GM21825 (cell line): Measurements from ENCODE around the gene AHNAK2.
"Not testable (repeated sequence)": the region's sequence is repeated elsewhere in the genome, so short reads cannot be mapped to it uniquely, and the experiment has no call there.

Source experiments
- ATAC-seq: cut with Tn5 transposase; IDR thresholded peaks from one replicate; pipeline ENCODE4 v1.9.1; 2021; ENCODE audit warnings: mild to moderate bottlenecking, moderate library complexity; ENCODE audit not compliant: unreplicated experiment

AHNAK2 gene

DNA sequence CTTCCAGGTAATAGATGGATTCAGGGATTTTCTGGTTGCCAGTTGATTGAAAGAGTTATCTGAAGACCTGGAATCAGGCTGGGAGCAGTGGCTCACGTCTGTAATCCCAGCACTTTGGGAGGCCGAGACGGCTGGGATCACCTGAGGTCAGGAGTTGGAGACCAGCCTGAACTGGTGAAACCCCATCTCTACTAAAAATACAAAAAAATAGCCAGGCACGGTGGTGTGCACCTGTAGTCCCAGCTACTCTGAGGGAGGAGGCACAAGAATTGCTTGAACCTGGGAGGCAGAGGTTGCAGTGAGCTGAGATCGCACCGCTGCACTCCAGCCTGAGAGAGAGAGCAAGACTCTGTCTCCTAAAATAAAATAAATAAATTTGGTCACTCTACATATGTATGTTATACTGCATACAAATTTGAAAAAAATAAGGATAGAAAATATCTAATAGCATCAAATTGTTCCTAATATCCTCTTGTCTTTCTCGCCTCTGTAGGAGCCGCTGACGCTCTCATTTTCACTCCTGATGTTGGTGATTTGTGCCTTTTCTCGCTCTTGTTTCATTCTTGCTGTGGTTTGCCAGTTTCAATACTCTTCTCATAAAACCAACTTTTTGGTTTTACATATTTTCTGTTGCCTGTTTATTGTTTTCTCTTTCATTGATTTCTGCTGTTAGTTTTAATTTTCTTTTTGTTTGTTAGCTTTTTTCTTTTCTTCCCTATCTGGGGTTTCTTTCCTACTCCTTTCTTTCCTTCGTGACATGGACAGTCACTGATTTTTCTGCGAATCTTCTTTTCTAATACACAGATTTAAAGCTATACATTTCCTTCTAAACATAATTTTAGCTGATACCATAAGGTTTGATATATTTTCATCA is 77.3 kb downstream of the AHNAK2 start:
- ATAC-seq = no peak

DNA sequence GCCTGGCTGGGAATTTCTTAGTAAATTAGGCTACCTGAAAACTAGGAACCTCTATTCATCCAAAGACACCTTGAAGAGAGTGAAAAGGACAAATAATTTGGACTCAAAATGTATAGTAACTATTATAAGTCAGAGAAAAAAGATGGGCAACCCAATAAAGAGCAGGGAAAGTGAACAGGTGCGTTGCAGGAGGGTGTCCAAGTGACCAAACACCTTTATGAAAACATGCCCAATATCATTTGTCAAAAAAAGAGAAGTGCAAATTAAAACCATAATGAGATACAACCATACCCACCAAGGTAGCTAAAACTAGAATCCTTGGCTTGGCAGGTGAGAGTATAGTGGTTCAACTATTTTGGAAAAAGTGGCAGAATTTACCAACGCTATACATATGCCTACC is 78.4 kb downstream of the AHNAK2 start:
- no peak for ATAC-seq

DNA sequence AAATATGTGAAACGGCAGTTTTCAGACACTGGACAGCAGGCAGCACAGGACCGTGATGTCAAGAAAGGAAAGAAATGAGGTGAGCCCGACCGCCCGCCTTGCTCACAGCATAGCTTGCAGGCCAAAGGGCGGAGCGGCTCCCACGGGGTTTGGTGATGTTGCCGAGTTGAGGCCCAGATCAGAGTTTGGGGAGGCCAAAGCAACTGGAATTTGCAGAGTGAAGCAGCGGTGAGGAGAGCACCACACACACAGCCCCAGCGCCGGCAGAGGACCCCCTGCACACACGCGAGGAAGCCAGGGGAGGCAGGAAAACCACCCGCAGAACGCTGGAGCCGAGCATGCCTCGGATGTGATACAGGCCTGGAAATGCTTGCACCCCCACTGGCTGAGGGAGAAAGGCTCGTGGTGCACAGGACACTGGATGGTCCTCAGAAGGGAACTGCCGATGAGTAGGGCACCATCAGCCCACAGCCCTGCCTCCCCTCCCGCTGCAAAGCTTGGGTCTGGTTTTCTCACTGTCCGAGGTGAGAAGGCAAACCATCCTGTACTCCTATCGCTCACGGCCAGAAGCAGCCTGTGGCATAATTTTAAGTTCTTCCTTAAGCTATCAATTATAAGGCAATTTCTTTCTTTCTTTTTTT is 79.2 kb downstream of the AHNAK2 start:
- ATAC-seq = no peak

DNA sequence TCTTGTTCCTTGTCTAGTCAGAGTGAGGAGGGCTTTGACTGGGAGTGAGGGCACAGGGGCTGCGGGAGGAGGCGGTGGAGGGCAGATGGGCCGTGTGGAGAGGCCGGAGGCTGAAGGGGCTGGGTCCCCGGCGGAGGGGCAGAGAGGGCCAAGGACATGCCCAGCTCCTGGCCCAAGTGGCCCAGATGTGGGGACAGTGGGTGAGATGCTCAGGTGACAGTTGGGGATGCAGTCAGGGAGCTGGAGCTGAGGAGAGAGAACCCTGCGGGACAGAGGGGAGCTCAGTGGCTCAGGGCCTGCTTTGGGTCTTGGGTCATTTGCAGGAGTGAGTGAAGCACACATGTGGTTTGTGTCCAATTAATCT is 80.0 kb downstream of the AHNAK2 start:
- ATAC-seq = no peak

DNA sequence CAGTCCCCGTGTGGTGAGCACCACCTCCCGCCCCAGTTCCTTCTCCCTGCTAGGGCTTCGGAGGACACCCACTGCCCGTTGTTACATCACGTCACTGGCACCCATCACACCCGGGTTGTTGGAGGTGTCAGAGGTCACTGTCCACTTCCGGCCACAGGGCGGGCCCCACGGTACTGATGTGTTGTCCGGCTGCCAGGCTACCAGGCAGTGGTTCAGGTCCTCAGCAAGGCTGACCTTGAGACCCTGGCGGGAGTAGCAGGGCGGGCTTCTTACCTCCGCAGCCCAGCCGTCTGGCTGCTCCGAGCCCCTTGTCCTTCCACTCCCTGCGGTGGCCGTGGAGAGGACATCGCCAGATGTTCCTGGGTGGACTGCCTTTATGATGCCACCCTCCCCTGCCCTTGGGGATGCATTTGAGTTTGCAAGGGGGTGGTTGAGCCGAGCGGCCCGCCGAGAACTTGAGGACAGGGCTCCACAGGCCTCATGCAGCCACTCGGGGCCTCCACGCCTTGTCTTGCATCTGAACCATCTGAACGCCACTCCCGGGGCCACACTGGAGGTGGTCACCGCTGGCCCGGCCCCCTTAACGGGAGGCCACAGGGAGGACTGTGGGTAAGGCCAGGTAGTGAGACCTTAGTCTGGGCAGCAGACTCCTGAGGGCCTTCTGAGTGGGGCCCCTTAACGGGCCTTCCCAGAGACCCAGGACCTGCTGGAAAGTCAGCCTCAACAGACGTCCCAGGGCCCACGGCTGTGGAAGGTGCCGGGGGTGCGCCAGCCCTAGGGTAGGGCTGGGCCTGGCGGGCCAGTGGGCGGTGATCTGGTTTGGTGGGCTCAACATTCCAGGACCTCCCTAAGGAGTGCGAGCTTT is 80.6 kb downstream of the AHNAK2 start:
- no peak for ATAC-seq

DNA sequence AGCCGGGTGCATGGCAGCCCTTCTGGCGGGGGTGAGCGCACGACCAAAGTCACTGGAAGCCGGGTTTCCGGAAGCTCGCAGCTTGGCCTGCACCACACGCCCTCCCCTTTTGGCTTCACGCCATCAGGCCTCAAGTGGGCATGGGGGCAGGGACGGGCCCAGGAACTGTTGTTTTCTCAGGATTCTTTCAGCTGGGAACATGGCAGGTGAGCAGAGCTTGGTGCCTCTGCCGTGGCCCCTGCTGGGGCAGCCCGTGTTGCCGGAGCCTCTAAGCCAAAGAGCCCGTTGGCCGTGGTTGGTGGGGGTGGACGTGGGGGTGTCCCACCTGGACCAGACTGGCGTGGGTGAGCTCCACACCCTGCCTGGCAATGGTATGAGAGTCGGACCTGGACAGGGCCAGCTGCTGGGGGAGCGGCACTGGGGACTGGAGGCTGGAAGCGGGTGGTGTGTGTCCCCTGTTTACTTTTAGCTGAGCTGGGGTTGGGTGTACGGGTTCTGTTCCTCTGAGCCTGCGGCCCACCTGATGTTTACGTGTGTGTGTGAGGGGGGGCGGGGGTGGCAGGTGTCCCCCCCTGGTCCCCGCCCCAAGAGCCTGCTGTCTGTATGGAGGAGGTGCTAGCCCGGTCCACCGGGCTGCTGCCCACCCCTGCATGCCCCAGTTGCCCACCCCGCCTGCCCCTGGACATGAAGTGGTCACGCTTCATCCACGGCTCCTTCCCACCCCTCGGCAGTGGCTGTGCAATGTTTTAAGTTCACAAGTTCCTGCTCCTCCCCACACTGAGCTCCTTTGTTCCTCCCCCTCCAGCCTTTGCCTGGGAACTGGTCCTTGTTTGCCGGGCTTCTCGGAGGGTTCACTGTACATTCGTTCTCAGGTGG is 82.2 kb downstream of the AHNAK2 start:
- no peak for ATAC-seq

DNA sequence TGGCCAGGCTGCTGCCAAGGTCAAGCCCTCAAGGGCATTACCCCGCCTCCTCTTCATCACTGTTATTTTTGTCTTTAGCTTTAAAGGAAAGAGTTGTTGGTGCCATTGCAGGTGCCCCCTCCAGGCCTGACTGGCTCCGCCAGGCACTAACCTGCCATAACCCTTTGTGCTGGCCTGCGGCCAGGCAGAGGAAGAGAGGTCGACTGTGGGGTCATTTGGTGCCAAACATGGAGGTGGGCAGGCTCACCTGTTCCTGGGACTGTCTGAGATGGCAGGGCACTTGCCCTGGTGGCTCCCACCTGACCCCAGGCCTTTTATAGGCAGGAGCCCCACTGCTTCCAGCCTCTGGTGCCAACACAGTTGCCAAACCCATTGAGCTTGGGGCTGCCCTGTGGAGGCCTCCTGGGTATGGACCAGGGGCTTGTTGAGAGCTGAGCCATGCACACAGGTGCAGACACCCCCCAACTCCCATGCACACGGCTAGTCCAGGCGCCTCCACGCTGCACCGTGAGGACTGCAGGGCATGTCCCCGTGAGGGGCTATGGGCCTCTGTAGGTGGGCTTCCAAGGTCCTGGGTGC is 82.9 kb downstream of the AHNAK2 start:
- no peak for ATAC-seq

DNA sequence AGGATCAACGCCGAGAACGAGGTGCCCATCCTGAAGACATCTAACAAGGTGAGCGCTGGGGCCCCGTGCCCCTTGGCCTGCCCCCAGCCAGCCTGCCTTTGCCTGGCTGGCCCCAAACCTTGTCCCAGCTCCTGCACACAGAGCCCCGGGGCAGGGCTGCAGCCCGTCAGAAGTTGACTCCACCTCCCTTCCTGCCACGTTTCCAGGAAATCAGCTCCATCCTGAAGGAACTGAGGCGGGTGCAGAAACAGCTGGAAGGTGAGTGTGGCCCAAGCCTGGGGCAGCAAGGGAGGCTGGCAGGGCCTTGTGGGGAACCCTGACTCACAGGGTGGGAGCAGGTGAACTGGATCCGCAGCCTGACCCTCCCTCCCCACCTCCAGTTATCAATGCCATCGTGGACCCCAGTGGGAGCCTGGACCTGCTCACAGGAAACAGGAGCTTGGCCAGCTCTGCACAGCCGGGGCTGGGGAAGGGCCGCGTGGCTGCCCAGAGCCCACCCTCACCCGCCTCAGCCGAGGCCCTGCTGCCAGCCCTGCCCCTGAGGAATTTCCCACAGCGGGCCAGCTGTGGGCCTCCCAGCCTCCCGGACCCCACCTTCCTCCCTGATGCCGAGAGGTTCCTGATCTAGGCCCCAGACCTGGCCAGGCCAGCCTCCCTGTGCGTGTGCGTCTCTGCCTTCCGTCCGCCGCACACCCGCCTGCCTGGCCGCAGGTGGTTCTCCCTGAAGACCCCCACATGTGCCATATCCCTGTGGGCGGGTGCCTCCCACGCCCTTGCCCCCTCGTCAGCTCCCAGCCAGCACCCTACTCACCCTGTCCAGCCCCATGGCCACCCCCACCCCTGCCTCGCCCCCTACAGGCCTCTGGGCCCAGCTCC is 83.6 kb downstream of the AHNAK2 start:
- ATAC-seq = no peak

DNA sequence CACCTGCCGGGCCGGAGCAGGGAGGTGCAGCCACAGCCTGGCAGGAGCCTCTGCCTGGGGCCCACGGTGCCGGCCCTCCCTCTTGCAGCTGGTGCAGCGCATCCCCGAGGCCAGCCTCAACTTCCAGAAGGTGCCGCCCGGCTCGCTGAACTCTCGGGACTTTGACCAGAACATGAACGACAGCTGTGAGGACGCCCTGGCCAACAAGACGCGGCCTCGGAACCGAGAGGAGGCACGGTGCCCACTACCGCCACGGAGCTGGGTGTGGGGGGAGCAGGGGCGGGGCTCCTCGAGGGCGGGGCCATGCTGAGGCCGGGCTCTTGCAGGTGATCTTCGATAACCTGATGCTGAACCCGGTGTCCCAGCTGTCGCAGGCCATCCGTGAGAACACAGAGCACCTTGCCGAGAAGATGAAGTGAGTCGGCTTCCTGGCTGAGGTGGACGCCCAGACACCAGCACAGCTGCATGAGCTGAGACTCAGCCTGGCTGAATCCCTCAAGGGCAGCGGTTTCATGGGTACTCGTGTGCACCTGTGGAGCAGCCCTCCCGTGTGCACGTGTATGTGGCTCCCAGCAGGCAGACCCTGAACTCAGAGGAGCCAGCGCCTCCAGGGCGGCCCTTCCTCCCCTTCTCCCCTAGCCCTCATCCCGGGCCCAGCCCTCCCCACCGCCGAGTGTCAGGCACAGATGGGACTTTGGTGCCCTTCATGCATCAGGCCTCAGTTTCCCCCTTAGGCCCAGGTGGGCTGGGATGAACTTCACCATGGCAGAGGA is 84.6 kb downstream of the AHNAK2 start:
- no peak for ATAC-seq

DNA sequence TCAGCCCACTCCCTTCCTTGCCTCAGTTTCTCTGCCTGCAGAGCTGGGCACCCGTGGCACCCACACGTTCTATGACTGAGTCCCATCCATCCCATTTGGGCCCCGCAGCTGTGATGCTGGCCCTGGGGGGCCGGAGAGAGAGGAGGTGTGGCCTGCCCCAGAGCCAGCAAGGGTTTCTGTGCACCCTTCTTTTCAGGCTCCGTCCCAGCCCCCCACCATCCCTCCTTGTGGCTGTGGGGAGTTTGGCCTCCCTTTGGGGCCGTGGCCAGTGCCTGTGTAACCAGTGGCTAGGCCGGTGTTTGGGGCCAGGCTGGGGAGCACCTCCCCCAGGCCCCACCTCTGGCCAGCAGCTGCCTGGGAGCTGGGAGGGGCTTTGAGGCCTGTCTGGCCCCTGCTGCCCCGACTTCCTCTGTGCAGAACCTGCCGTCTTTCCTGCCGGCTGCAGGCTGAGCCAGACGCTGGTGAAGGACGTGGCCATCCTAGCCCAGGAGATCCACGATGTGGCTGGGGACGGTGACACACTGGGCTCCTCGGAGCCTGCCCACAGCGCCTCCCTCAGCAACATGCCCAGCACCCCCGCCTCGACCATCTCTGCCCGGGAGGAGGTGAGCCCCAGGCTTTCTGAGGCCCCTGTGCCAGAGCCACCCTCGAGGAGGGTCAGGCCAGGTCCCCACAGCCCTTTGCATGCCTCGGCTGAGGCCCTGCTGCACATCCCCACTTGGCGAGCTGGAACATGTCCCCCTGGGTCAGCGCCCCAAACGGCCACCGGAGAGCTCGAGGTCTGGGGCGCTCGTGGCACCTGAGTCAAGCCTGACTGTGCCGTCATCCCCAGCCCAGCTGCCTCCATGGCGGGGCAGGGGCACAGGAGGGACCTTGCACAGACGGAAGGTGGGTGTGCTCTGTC is 85.4 kb downstream of the AHNAK2 start:
- ATAC-seq = no peak

DNA sequence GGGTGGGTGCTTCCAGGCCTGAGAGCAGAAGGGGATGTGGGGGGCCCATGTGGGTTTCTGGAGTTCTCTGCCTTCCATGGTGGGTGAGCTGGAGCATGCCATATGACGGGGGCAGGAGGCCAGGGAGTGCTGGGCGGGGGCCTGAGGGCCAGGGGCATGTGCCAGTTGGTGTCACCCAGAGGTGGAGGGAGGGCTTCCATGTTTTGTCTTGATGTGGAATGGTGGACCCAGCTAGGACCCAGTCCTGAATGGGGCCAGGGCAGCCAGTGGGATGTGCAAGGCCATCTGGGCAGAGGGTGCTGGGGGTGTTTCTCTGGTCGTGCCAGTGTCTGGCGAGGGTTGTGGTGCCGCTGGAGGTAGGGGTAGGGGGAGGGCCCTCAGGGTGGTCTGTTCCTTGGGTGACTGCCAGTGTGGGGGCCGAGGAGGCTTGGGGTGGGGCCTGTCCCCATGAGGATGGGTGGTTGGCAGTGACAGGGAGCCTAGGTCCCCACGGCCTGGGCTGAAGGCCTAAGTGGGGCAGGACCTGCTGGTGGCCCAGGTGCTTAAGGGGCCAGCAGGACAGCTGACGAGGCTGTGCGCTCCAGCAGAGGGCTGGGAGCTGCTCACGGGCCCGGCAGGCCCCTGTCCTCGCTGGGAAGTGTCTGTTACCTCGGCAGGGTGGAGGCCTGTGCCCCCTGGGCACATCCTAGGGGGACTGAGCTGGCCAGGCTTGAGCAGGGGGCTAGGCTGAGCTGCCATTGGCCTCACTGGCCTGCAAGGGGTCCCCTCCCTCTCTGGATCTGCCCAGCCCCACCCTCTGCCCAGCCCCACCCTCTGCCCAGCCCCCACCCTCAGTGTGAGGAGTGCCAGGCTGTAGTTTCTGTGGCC is 86.3 kb downstream of the AHNAK2 start:
- ATAC-seq = no peak

DNA sequence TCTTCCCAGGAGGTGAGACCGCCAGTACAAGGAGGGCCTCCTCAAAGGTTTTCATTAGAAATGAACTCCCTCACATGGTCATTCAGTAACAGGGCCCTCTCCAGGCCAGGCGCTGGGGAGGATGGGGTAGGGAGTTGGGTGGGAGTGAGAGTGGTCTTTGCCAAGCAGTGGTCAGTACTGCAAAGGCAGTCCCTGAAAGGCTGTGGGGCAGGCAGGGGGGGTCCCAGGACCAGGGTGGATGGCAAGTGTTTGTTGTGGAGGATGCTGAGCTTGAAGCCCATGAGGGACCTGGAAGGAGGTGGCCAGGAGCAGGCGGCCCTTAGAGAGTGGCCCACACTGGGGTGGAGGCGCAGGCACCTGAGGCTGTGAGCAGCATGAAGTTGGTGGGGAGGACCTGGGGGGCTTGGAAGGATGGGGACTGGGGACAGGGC is 87.0 kb downstream of the AHNAK2 start:
- no peak for ATAC-seq

DNA sequence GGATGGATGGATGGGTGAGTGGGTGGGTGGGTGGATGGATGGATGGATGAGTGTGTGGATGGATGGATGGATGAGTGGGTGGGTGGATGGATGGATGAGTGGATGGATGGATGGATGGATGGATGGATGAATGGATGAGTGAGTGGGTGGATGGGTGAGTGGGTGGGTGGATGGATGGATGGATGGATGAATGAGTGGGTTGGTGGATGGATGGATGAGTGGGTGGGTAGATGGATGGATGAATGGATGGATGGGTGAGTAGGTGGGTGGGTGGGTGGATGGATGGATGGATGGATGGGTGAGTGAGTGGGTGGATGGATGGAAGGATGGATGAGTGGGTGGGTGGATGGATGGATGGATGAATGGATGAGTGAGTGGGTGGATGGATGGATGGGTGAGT is 87.9 kb downstream of the AHNAK2 start:
- not testable (repeated sequence) for ATAC-seq

DNA sequence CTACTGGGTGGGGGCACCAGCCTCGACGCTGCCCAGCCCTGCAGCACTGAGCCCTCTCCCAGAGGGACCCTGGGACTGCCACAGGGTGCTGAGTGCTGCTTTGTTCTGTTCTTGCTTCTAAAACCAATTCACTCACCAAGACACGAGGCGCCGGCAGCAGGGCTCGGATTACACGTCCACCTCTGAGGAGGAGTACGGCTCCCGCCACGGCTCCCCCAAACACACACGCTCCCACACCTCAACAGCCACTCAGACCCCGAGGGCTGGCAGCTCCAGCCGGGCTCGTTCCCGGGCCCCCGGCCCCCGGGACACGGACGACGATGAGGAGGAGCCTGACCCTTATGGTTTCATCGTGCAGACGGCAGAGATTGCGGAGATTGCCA is 88.8 kb downstream of the AHNAK2 start:
- no peak for ATAC-seq

DNA sequence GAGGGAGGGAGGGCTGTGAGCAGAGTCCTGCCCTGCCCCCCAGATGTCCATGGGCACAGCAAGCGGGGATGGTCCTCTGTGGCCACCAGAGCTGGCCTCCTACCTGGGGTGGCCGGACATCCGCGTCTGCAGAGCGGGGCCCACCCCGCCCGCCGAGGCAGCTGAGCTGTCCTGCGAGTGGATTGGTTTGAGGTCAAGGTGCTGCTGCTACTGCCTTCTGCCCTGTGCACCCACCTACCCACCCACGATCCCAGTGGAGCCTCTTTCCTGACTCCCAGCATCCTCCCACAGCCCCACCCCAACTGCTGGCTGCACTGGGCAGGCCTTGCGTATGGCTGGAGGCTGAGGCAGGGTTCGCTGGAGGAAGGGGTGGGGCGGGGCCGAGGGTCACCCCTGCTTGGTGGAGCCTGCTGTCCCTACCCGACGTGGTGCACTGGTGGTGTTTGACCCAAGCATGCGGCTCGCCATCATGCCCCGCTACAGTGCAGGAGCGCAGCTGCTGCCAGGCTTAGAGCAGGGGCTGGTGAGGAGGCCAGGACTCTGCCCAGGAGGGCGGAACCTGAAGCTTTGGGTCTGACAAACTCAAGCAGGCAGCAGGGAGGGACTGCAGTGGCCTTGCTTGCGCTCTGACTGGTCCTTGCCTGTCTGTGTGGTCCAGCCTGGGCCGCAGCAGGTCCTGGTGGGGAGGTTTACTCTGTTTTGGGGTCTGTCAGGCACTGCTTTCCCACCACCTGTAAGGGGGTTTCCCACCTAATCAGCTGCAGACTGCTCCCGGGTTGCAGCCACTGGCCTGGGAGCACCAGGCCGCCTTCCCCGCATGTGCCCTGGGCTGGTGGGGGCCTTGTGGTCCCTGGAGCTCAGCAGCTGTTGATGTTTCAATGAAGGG is 89.4 kb downstream of the AHNAK2 start:
- no peak for ATAC-seq
